Activated CD4-positive, alpha-beta T cell treated with anti-CD3 and anti-CD28 coated beads, Interleukin-2, amount 50 U/mL, for 48 hours (primary cell): ENCODE results near the gene FHIT.

Source experiments
- DNase-seq, 2 experiments: peaks; one replicate each; pipeline ENCODE4 v3.0.0-alpha.2; 2020

Gene FHIT

DNA sequence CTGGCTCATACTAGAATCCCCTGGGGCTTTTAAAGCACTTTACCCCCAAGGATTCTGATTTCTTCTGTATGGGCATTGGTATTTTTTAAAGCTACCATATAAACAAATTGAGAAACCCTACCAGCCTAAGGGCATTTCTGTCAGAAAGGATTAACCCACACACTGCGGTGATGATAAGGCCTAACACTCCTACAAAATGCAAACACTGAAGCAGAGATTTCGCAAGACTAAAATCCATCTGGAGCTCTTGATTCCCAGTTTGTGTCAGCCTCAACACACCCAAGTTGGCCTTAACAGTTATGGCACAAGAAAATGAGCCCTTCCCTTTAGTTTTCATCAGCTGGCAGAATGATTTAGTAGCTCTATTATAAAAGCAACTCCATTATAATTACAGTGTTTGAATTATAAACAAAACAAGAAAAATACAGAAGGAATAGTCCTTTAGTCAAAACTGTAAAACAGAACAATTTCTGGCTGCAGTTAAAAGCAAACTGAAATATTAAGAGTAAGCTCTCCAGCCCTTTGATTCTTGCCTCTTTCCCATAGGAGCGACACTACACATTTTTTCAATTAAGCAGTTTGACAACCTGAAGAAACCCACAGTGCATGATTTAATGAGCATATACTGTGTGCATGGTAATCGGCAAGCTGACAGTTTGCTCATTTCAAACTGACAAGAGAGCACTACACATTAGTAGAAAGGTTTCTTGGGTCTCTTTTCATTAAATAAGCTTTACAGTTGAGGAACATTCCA lies 441.2 kb downstream of the FHIT start:
- no peak for DNase-seq

DNA sequence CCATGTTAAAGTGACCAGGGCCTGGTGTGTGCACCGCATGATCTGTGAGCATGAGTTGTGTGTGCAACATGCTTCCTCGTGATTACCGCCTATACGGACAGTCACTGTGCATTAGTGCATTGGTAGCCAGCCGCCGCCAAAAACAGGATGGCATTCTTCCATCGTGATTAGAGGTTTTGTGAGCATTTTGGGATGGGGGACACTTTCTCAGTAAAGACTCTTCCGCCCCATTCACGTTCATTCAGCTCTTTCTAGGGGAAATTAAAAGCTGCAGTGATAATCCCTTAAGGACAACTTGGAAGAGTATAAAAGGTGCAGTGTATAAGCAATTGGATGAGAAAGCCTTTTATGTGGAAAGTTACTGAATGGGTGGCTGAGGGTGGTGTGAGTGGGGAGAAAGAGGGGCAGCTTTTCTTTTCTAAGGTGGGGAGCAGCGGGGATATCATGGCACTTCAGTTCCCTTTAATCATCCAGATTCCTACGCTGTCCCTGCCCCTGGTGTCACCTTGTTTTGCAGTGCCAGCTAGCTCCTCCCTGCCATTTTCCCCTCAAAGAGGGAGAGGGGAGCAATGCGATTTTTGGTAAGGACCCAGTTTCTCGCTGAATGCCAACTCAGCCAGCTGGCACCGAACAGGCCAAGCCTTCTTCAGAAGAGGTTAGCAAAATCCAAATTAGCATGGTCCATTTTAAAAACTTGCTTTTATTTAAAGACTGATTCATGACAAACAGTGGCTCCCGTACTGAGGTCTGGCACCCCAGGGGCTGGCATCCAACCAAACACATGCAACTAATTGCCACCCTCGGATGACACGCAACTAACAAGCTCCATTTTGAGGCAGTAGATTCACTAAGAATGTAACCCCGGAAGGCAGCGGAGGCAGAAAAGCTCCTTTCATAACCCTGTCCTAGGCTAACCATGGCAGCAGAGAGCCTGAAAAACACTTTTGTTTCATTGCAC lies 447.8 kb downstream of the FHIT start:
- no peak for DNase-seq

DNA sequence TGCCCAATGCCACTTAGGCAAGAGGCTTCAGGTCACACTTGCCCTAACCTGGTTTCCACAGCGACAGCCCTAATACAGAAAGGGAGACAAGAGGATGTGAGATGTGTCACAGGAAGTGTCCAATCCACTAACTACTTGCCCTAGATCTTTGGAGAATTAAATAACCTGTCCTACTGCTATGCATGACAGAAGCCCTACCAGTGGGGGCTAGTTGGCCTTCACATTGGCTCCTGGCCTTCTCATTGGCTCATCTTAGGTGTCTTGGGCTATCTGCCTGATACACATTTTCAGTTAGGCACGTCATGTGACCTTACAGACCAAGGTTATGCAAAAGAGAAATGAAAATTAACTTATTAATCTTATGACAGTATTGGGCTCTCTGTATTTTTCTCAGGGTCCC lies 449.9 kb downstream of the FHIT start:
- no peak for DNase-seq

DNA sequence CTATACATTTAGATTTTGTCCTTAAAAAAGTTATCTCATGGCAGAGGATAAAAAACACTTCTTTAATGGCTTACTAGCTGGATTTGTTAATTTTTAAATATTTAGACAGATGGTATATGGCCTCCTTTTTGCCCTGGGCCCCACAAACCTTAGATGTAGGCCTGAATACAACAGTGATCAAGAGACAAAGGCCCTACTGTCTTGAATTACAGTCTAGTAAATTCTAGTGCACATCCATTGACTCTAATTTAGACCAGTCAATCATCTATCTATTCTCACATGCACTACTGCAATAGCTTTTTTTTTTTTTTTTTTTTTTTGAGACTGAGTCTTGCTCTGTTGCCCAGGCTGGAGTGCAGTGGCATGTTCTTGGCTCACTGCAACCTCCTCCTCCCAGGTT lies 452.8 kb downstream of the FHIT start:
- no peak for DNase-seq

GRCh38 chr3:60792249-60792852 lies 458.9 kb downstream of the FHIT start:
- DNase-seq: no peak

DNA sequence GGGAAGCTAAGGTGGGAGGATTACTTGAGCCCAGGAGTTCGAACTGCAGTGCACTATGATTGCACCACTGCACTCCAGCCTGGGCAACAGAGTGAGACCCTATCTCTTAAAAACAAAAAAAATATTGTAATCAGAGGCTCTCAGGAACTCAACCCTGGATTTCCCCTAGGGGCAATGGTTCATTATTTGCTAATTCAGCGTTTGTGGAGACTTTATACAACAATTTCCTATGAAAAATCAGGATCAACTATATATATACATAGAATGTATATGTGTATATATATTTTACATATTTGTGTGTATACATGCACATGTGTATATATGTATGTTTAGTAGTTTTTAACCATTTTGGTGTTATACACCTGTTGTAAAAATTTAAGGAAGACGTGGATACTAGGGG lies 463.1 kb downstream of the FHIT start:
- DNase-seq: no peak

DNA sequence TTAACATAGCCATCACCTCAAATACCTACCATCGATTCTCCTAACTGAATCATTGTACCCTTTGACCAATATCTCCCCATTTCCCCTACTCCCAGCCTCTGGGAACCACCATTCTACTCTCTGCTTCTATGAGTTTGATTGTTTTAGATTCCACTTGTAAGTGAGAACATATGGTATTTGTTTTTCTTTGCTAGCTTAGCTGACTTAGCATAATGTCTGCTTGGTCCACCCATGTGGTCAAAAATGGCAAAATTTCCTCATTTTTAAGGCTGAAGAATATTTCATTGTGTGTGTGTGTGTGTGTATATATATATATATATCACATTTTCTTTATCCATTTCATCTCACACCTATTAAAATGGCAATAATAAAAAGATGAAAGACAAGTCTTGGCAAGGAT lies 469.3 kb downstream of the FHIT start:
- no peak for DNase-seq

GRCh38 chr3:60779637-60780036 lies 471.6 kb downstream of the FHIT start:
- no peak for DNase-seq

DNA sequence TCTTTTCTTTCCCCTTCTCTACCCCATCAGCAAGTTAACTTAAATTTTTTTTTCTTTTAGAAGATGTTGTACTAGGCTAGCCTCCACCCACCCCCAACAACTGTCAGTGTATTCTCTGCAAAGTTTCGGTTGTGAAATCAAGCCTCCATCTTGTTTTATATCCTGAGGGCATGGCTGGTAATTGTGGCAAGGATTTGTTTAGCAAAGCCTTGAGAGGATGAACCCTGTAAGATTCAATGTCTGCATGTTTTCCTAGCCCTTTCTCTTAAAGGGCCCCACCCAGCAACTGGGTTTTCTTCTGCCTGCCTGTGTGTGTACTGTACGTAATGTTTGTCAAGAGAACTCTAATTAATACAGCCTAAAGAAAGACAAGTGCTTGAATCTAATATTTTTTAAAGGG lies 475.3 kb downstream of the FHIT start:
- DNase-seq: no peak

DNA sequence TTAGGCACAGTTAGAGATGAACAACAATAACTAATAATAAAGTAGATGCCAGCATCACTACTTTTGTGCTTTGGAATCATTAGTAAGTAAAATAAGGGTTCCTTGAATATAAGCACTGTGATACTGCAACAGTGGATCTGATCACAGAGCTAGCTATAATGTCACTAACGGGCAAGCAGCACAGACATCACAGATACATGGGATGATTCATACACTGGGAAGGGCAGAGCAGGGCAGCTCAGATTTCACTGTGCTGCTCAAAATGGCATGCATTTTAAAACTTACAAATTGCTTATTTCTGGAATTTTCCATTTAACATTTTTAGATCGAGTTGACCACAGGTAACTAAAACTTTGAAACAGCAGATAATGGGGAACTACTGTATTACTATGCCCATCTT lies 476.6 kb downstream of the FHIT start:
- no peak for DNase-seq

DNA sequence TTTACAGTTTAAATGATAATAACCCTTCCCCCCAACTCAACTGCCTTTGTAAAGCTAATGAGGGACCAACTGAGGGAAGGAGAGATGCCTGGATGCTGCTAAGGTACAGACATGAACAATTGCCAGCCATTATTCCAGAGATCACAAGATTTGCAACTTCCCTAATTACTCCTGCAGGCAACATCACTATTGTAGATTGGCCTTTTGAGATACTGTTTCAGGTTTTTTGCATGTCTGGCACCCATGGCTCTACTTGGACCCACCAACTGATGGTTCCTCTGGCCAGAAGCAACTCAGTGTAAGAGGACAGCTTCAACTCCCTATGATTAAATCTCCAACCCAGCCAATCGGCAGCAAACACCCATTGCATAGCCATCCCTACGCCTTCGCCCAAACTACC lies 478.7 kb downstream of the FHIT start:
- DNase-seq: no peak

DNA sequence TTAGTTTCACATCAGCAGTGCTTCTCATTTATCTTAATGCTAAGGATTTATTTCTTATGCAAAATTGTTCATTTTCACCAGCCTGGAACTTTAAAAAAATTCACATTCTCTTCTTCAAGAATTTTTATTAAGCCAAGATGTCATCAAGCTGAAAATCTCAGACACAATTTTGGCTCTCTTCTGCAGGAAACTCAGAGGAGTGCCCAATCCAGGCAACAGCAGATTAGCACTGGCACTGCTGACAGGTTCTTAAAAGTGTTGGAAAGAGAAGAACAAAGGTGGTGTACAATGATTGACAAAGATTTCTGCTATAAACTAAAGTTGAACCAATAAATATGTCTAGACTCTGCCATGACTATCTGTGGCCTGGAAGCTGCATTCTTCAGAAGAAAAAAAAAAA lies 479.5 kb downstream of the FHIT start:
- DNase-seq: no peak

DNA sequence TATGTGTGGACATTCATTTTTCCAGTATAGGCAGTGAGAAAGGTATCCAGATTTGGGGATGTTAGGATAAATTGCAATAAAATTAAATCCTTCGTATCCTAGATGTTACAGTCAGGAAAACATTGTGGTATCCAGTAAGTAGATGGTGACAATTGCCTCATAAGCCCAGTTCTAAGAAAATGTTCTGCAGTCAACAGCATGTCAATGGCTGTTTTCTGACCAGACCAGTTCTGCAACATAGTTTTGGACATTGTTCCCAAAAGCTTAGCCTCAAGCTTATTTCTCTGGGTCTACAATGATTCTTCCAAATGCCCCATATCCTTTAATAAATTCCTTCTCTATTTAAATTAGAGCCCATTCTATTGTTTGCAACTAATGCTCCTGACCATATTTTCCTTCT lies 480.7 kb downstream of the FHIT start:
- DNase-seq: no peak

DNA sequence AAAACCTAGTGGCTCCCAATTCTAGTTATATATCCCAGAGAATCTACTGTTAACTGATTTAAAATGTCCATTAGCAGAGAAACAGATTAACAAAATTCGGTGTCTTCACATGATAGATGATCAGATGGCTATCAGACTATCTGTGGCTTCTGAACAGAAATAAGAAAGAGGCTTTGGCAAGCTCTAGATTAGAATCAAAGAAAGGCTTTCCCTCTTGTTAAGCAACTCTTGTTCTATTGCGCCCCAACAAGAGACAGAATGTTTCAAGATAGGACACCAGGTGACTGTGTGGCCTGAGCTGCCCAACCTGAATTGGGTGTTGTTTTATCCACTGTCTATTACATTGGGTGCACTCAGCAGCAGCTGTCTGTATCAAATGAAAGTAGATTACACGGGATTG lies 483.7 kb downstream of the FHIT start:
- no peak for DNase-seq

DNA sequence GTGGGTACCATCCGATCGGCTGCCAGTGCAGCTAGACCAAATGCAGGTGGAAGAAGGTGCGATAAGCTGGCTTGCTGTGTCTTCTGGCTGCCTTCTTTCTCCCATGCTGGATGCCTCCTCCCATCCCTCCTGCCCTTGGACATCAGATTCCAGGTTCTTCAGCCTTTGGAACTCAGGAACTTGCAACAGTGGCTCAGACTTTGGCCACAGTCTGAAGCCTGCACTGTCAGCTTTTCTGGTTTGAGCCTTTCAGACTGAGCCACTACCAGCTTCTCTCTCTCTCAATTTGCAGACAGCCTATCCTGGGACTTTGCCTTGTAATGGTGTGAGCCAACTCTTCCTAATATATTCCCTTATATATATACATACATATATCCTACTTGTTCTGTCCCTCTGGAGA lies 485.5 kb downstream of the FHIT start:
- DNase-seq: no peak

DNA sequence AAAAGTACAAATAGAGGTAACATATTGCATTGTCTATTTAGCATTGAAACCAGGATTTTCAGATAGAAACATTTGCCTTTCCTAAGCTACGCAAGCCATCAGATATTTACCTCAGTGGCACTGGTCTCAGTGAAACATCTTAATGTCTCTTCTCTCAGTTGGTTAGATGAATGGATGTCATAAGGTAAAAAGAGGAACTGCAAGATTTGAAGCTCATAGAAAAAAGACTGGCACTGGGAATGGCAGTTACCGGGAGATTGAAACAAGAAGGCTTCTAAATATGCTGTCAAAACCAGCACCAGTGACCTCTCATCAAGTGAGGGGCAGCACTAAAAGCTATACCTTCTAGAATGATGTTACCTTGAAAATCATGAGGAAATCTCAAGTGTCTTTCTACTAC lies 486.4 kb downstream of the FHIT start:
- DNase-seq: no peak

- DNase-seq: no peak
Measured at GRCh38 chr3:60760145-60760544, 491.1 kb downstream of the FHIT start.

- DNase-seq: no peak
Measured at GRCh38 chr3:60759439-60759838, 491.8 kb downstream of the FHIT start.

GRCh38 chr3:60758831-60759230 lies 492.4 kb downstream of the FHIT start:
- DNase-seq: no peak

GRCh38 chr3:60758171-60758570 lies 493.1 kb downstream of the FHIT start:
- no peak for DNase-seq

DNA sequence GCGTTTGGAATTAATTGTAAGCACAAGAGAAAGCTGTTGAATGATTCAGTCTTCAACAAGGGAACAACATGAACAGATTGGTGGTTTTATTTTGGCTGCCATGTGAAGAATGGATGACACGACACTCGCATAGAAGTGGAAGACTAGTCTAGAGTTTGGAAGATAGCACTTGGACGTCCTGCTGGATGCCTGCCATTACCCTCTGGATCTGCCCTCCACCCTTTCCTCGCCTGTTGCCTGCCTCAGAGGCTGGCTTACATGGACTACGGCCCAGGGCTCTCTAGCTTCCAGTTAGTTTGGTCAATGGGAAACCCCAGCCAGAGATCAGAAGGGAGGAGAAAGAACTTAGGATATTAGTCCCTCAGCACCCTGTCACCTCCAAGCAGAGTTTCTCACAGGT lies 493.5 kb downstream of the FHIT start:
- no peak for DNase-seq

DNA sequence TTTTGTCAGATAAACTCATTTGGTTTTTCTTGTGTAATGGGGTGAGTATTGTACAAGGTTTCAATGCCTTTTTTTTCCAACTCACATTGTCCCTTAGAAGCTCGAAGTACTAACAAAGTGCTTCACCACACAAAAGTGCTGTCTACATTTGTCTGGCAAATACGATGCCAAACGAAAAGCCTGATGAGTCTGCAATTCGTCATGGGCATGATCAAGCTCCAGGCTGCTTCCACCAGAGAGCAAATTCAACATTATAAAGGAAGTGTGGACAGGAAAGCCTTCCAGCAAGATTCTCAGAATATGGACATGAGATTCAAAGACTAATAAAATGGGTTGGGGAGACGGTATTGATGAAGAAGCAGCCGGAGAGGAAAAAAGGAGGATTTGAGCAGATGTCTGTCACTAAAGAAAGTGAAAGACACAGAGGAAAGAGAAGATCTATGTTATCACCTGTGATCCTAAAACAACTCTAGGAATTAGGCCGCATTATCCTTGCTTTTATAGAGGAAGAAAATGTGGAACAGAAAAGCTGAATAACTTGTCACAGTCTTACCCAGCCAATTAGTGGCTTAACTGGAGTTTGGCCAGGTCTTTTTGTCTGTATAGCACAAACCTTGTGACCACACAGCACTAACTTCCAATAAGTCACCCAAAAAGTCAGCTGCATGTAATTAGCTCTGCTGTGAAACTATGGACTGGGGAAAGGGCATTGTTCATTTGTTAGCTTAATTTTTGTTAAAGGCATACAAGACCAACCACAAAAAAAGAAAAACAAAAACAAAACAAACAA lies 494.8 kb downstream of the FHIT start:
- no peak for DNase-seq

- DNase-seq: no peak
Measured at GRCh38 chr3:60755094-60755493, 496.2 kb downstream of the FHIT start.
